Gastrocnemius medialis (tissue), 4 donors: ENCODE data around the gene TANC1. TPM values are rescaled to one million over a fixed set of nuclear protein-coding genes. Genes with fewer than 3 reads are reported as not detected.

ENCODE experiments used
- ATAC-seq, 2 donors: fragments of 150-250 bp; one replicate each; pipeline ENCODE4 v1.9.1; 2016
- DNase-seq, 2 donors: peaks; one replicate each; pipeline ENCODE4 v3.0.0-alpha.2; 2019
- H3K27ac ChIP-seq, 4 donors: fragments of 200-600 bp; sonication (generic); 1 replicate in 1 of 4; 2 replicates in 3 of 4; pipeline ENCODE4 v1.5.1; 2016 to 2018; ENCODE audit warnings: mild to moderate bottlenecking in 2 of 4, moderate library complexity in 1 of 4
- H3K27me3 ChIP-seq, 3 donors: fragments of 200-600 bp; sonication (generic) in 2 of 3; 1 replicate in 1 of 3; 2 replicates in 2 of 3; pipeline versions ENCODE4 v1.5.1 to v1.6.0; 2016 to 2019; ENCODE audit warnings: mild to moderate bottlenecking in 1 of 3, moderate library complexity in 1 of 3
- H3K36me3 ChIP-seq, 2 donors: fragments of 200-600 bp; sonication (generic) in 1 of 2; one replicate each; pipeline ENCODE4 v1.5.1; 2017 to 2018
- H3K4me1 ChIP-seq, 2 donors: fragments of 200-600 bp; sonication (generic) in 1 of 2; one replicate each; pipeline ENCODE4 v1.5.1; 2016 to 2017; ENCODE audit warnings: mild to moderate bottlenecking in 2 of 2
- H3K4me3 ChIP-seq, 4 donors: fragments of 200-600 bp; sonication (generic) in 3 of 4; 1 replicate in 1 of 4; 2 replicates in 3 of 4; pipeline ENCODE4 v1.5.1; 2016 to 2019; ENCODE audit warnings: mild to moderate bottlenecking in 2 of 4
- H3K9me3 ChIP-seq, 3 donors: fragments of 200-600 bp; sonication (generic) in 2 of 3; 1 replicate in 1 of 3; 2 replicates in 2 of 3; pipeline ENCODE4 v1.5.1; 2016 to 2019
- POLR2A ChIP-seq, 2 donors: fragments of 450-650 bp; IDR thresholded peaks; one replicate each; pipeline ENCODE4 v1.6.1; 2017; ENCODE audit warnings: antibody characterized with exemption in 2 of 2, mild to moderate bottlenecking in 2 of 2, moderate library complexity in 2 of 2
- in situ Hi-C, 4 donors: fragments of 200-750 bp; cut with MboI; loops; one replicate each; pipeline versions ENCODE4 v1.15.0 to v1.8.0; 2017; ENCODE audit warnings: low sequenced_read_pairs in 4 of 4
- intact Hi-C: fragments of 100-400 bp; cut with DNase I; formaldehyde crosslinking; loops from one replicate; pipeline ENCODE4 v1.15.1; 2023; ENCODE audit warnings: low total_unique reads
- total RNA-seq, 4 donors: library from RNA; depleted of rRNA; stranded (reverse); fragments of >200 nt; gene quantifications; one replicate each; pipeline versions ENCODE4 v1.1.0 to v1.2.3, GENCODE V29; 2016
- TF ChIP-seq, protein P1 (sequence below), 5 experiments: fragments of 450-650 bp in 3 of 5; fragments of 200-600 bp in 2 of 5; sonication (generic) in 2 of 5; IDR thresholded peaks in 4 of 5; conservative IDR thresholded peaks in 1 of 5; 1 replicate in 4 of 5; 2 replicates in 1 of 5; pipeline ENCODE4 v1.5.1; 2016 to 2019; ENCODE audit warnings: antibody characterized with exemption in 5 of 5, mild to moderate bottlenecking in 3 of 5, moderate library complexity in 3 of 5

The TANC1 gene
- total RNA-seq, 4 donors from 2014 or later = 5.1 to 9.9 (median 5.4) TPM

DNA sequence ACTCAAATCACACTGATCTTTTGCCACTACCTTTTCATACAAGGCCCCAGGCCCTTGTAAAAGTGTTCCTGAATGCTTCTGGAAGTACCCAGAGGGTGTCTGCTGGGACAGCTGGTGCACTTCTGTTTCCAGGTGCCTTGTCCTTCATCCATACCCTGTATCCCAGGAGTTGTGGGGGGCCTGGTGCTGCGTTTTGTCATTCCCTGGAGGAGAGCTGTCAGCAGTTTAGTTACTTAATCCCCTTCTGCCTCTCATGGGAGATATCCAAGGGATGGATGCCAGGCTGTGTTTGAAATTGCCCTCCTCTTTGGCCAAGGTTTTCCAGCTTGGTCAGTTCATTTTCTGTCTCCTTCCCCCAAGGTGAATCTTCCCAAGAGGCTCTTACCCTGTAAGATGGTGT is 159.8 kb downstream of the TANC1 start:
- intact Hi-C loops (no loop called here), in situ Hi-C loops (no loop called here)
- TF ChIP-seq POLR2A (IDR thresholded peaks at IDR 0.05) = no peak
- TF ChIP-seq, protein P1, sequence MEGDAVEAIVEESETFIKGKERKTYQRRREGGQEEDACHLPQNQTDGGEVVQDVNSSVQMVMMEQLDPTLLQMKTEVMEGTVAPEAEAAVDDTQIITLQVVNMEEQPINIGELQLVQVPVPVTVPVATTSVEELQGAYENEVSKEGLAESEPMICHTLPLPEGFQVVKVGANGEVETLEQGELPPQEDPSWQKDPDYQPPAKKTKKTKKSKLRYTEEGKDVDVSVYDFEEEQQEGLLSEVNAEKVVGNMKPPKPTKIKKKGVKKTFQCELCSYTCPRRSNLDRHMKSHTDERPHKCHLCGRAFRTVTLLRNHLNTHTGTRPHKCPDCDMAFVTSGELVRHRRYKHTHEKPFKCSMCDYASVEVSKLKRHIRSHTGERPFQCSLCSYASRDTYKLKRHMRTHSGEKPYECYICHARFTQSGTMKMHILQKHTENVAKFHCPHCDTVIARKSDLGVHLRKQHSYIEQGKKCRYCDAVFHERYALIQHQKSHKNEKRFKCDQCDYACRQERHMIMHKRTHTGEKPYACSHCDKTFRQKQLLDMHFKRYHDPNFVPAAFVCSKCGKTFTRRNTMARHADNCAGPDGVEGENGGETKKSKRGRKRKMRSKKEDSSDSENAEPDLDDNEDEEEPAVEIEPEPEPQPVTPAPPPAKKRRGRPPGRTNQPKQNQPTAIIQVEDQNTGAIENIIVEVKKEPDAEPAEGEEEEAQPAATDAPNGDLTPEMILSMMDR (IDR thresholded peaks at IDR 0.05 in 4 of 5, conservative IDR thresholded peaks at IDR 0.05 in 1 of 5) = no peak
- Histone ChIP-seq H3K9me3 (no peaks in the 10 kb centered on the region), H3K27ac (no peak overlapping the region), H3K4me3 (no peak overlapping the region), H3K27me3 (no peaks in the 10 kb centered on the region), H3K36me3 (no peaks in the 10 kb centered on the region), H3K4me1 (peaks cover 0 to 3% of the 10 kb centered on the region in 2 donors)
- no peak for DNase-seq
- no peak for ATAC-seq

DNA sequence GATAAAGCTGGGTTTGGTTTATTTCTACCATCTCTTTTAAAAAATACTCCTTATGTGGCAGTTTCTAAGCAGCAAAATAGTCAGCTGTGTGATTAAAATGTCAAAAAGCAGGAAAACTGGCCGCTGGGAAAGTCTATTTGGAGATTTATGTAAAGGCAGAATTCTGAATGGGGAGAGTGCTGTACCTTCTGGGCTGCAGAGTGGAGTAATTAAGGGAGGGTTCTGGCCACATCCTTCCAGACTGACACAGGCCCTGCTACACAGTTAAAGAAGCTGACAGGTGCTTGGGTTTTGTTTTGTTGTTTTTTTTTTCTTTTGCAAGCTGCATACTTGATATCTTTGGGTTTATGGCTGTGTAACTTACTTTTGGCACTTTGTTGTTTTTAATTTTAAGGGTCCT is 160.8 kb downstream of the TANC1 start:
- H3K27me3 ChIP-seq = no peaks in the 10 kb centered on the region
- H3K4me1 ChIP-seq = peaks cover 0 to 3% of the 10 kb centered on the region in 2 donors
- intact Hi-C loops = no loop called here
- no peaks in the 10 kb centered on the region for H3K9me3 ChIP-seq
- no peak overlapping the region for H3K27ac ChIP-seq
- H3K4me3 ChIP-seq = no peak overlapping the region
- TF ChIP-seq, protein P1 (IDR thresholded peaks at IDR 0.05 in 4 of 5, conservative IDR thresholded peaks at IDR 0.05 in 1 of 5) = no peak
- no peak for TF ChIP-seq POLR2A (IDR thresholded peaks at IDR 0.05)
- no peaks in the 10 kb centered on the region for H3K36me3 ChIP-seq
- DNase-seq (no peak), ATAC-seq (no peak)
- in situ Hi-C loops = no loop called here

DNA sequence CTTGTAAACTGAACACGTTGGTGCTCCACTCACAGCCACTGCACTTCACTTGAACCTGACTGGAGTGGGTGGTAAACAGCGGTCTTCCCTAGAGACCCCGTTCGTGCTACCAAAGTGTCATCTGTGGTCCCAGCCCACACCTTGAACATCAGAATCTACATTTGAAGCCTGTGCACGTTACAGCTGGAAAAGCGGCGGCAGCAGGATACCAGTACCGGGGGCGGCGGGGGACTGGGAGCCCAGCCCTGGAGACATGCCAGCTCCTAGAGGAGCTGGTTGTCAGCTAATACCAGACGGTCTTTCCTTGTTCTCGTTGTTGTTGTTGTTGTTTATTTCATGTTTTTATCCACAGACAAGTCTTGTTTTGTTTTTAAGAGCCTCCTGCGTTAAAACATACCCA is 161.4 kb downstream of the TANC1 start:
- H3K27me3 ChIP-seq = no peaks in the 10 kb centered on the region
- TF ChIP-seq, protein P1 (IDR thresholded peaks at IDR 0.05 in 4 of 5, conservative IDR thresholded peaks at IDR 0.05 in 1 of 5) = no peak
- ATAC-seq (no peak), DNase-seq (no peak)
- H3K4me3 ChIP-seq = no peak overlapping the region
- H3K9me3 ChIP-seq = no peaks in the 10 kb centered on the region
- no peak overlapping the region for H3K27ac ChIP-seq
- intact Hi-C loops (no loop called here), in situ Hi-C loops (no loop called here)
- H3K36me3 ChIP-seq = no peaks in the 10 kb centered on the region
- H3K4me1 ChIP-seq = peaks cover under 1 to 5% of the 10 kb centered on the region in 2 donors

DNA sequence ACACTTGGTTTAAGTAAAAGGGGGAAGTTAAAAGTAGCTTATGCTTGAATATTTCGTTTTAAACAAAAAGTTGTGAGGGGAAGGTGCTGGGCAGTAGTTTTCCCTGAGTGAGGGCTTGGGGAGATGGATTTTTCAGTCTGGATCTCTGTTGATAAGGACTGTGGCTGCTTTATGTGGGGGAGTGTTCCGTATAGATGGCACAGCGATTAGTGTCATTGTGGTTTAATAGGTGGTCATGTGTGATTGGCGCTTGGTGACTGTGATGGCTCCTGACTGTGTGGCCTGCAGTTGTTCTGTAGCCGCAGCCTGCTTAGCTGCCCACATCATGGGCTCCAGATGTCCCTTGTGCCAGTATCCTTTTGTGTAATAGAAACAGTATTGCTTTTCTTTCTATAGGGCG is 161.9 kb downstream of the TANC1 start:
- no peaks in the 10 kb centered on the region for H3K9me3 ChIP-seq
- no peaks in the 10 kb centered on the region for H3K36me3 ChIP-seq
- ATAC-seq = no peak
- no peak overlapping the region for H3K4me3 ChIP-seq
- intact Hi-C loops (no loop called here), in situ Hi-C loops (no loop called here)
- TF ChIP-seq, protein P1 (IDR thresholded peaks at IDR 0.05 in 4 of 5, conservative IDR thresholded peaks at IDR 0.05 in 1 of 5) = no peak
- TF ChIP-seq POLR2A (IDR thresholded peaks at IDR 0.05) = no peak
- peaks cover 6 to 10% of the 10 kb centered on the region in 2 donors for H3K4me1 ChIP-seq
- DNase-seq = no peak
- no peak overlapping the region for H3K27ac ChIP-seq
- H3K27me3 ChIP-seq = no peaks in the 10 kb centered on the region

DNA sequence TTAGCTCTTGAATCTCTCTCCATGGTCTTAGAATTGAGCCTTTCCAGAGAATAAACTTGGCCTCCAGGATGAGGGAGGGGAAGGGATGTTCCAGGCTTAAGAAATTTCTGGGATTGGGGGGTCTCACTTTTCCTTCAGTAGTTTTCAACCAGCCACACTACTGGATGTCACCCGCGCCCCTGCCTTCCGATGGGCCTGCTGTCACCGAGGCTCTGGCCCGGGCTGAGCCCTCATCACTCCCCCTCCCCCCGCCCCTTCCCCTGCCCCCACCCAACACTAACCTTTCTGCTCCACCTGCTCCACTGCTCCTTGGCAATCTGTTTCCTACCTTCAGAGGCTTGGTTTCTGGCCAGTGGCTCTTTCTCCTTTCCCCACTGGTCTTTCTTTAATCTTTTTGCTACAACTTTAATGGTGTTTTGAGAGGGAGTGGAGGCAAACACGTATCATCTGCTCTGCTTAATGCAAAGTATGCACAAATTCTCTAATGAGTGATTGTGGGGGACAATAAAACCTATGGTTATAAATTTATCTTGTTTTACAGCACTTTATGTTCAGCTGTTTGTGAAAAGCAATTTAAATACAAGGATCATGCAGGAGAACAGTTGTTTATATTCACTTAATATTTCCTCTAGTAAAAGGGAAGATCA is 162.9 kb downstream of the TANC1 start:
- H3K36me3 ChIP-seq = no peaks in the 10 kb centered on the region
- no peak for DNase-seq
- no peaks in the 10 kb centered on the region for H3K9me3 ChIP-seq
- in situ Hi-C loops = no loop called here
- TF ChIP-seq, protein P1 (IDR thresholded peaks at IDR 0.05 in 4 of 5, conservative IDR thresholded peaks at IDR 0.05 in 1 of 5) = no peak
- no peak for TF ChIP-seq POLR2A (IDR thresholded peaks at IDR 0.05)
- no peak for ATAC-seq
- no peaks in the 10 kb centered on the region for H3K27me3 ChIP-seq
- no peak overlapping the region for H3K27ac ChIP-seq
- H3K4me1 ChIP-seq = peaks cover 6 to 21% of the 10 kb centered on the region in 2 donors
- intact Hi-C loops = no loop called here
- no peak overlapping the region for H3K4me3 ChIP-seq
